ENCODE measurements around the gene CTNNA1. TPM values are rescaled to one million over a fixed set of nuclear protein-coding genes. Genes with fewer than 3 reads are reported as not detected.
"Not testable (repeated sequence)": the region's sequence is repeated elsewhere in the genome, so short reads cannot be mapped to it uniquely, and the experiment has no call there.

The CTNNA1 gene
- total and polyA plus RNA-seq, 5 donors, result 163 to 360 (median 289) TPM

GRCh38 chr5:138724470-138725146, 28.6 kb upstream of the CTNNA1 start:
- no peaks in the 10 kb centered on the region for H3K9me3 ChIP-seq (ENCODE audit: control insufficient read depth, low read length)
- peaks cover 6% of the 10 kb centered on the region for H3K4me1 ChIP-seq (ENCODE audit: control insufficient read depth, insufficient read depth, low read length)
- intact Hi-C loops (cut with DNase I), result no loop called here
- DNase-seq, result peak in 2 of 3 donors; percentile 58 to 67
- WGBS, result 74% methylated on average over 5 of the region's 5 CpGs
- no peak overlapping the region for H3K4me3 ChIP-seq (ENCODE audit: low read length)
- no peak overlapping the region for H3K27ac ChIP-seq (ENCODE audit: low read length)
- no peaks in the 10 kb centered on the region for H3K27me3 ChIP-seq (ENCODE audit: control insufficient read depth, insufficient read depth)
- ATAC-seq, result peak; percentile 52 to 62

DNA sequence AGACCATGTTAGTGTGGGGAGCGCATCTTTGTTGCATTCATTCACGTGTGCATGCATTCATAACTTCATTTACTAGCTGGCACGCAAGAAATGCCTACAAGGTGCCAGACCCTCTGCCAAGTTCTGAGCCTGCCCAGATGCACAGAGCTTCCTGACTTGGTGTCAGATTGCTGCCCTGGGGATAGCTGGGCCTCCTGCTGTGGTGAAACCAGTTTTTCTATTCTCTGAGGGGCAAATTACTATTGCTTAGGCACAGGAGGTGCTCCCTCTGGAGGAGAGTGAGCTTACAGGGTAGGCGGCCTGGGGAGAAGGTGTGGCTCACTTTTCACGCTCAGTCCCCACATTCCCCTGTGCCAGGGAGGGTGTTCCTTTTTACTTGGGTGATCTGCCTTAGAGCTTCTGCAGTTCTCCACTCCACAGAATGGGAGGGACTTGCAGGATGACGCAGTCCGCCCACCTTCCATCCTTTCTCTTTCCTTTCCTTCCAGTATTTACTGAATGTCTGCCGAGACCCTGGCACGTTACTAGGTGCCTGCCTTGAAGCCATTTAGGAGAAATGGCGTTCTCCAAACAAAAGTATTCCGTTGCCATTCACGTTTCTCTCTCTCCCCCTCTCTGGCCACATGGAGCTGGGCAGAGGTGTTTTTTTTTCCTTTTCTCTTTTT, 27.9 kb upstream of the CTNNA1 start:
- H3K4me1 ChIP-seq (ENCODE audit: control insufficient read depth, insufficient read depth, low read length), result peaks cover 6% of the 10 kb centered on the region
- peak overlapping the region; percentile 63 for H3K27ac ChIP-seq (ENCODE audit: low read length)
- 67% methylated on average over 12 of the region's 12 CpGs for WGBS
- DNase-seq, result peak; percentile 29 to 75 (median 62)
- peak; percentile 83 to 85 for ATAC-seq
- H3K9me3 ChIP-seq (ENCODE audit: control insufficient read depth, low read length), result no peaks in the 10 kb centered on the region
- no peaks in the 10 kb centered on the region for H3K27me3 ChIP-seq (ENCODE audit: control insufficient read depth, insufficient read depth)
- no peak overlapping the region for H3K4me3 ChIP-seq (ENCODE audit: low read length)
- intact Hi-C loops (cut with DNase I), result no loop called here

DNA sequence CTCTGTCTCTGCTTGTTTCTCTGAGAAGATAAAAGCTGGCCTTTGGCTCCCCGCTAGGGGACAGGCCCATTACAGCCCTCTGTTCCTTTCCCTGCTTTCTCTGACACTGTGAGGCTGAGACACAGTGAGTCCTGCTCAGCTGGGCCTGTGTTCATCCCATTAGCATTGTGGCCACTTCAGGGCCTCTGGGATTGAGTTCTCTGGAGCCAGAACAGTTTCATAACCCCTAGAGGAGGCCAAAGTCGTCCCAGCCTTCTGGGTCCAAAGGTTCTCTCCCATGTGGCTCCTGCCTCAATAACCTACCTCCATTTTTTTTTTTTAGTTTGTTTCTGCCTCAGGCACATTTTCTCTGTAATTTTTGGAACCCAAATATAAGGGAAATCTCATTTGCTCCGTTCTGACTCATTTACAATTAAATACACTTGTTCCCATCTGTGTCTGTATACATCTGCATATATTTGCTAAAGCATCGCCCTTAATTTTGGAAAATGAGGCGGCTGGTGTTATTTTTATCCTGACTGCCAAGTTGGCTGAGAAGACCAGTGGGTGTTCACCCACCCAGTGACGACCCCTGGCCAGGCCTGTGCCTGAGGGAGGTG, 27.3 kb upstream of the CTNNA1 start:
- ATAC-seq (peak; percentile 67 to 76), DNase-seq (peak in 1 of 3 donors; percentile 55)
- 67% methylated on average over 6 of the region's 6 CpGs for WGBS
- intact Hi-C loops (cut with DNase I), result no loop called here
- Histone ChIP-seq H3K27ac (ENCODE audit: low read length) (peak overlapping the region; percentile 12), H3K9me3 (ENCODE audit: control insufficient read depth, low read length) (no peaks in the 10 kb centered on the region), H3K4me1 (ENCODE audit: control insufficient read depth, insufficient read depth, low read length) (peaks cover 6% of the 10 kb centered on the region), H3K4me3 (ENCODE audit: low read length) (no peak overlapping the region), H3K27me3 (ENCODE audit: control insufficient read depth, insufficient read depth) (no peaks in the 10 kb centered on the region)

DNA sequence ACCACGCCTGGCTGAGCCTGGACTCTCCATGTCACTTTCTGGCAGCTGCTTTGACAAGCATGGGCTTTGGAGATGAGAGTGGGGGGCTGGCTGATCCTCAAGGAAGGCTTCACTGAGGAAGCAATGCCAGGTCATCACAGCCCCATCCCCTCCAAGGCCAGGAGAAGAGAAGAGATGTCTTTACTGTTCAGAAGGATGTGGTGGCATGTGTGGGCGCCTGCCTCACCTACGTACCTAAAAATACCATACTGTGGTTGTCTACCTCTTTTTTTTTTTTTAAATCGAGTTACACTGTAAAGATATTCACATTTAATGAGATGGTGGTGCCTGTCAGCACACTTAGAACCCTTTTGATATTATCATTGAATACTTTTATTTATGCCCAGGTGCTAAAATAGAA, 26.4 kb upstream of the CTNNA1 start:
- peaks cover 6% of the 10 kb centered on the region for H3K4me1 ChIP-seq (ENCODE audit: control insufficient read depth, insufficient read depth, low read length)
- H3K4me3 ChIP-seq (ENCODE audit: low read length), result no peak overlapping the region
- no peak for DNase-seq
- no peak overlapping the region for H3K27ac ChIP-seq (ENCODE audit: low read length)
- no peak for ATAC-seq
- H3K27me3 ChIP-seq (ENCODE audit: control insufficient read depth, insufficient read depth), result no peaks in the 10 kb centered on the region
- 85% methylated on average over 4 of the region's 4 CpGs for WGBS
- intact Hi-C loops (cut with DNase I), result no loop called here
- no peaks in the 10 kb centered on the region for H3K9me3 ChIP-seq (ENCODE audit: control insufficient read depth, low read length)

DNA sequence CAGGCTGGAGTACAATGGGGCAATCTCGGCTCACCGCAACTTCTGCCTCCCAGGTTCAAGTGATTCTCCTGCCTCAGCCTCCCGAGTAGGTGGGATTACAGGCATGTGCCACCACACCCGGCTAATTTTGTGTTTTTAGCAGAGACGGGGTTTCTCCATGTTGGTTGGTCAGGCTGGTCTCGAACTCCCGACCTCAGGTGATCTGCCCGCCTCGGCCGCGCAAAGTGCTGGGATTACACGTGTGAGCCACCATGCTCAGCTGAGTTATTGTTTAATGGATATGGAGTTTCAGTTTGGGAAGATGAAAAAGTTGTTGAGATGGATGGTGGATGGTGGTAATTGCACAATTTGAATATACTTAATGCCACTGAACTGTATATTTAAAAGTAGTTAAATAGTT, 22.7 kb upstream of the CTNNA1 start:
- H3K4me3 ChIP-seq (ENCODE audit: low read length); H3K9me3 ChIP-seq (ENCODE audit: control insufficient read depth, low read length); DNase-seq; H3K4me1 ChIP-seq (ENCODE audit: control insufficient read depth, insufficient read depth, low read length); intact Hi-C loops (cut with DNase I); H3K27me3 ChIP-seq (ENCODE audit: control insufficient read depth, insufficient read depth); ATAC-seq; H3K27ac ChIP-seq (ENCODE audit: low read length): not testable (repeated sequence)
- WGBS, result 97% methylated on average over 12 of the region's 12 CpGs

- Histone ChIP-seq H3K27ac (ENCODE audit: low read length) (no peak overlapping the region), H3K27me3 (ENCODE audit: control insufficient read depth, insufficient read depth) (no peaks in the 10 kb centered on the region), H3K4me3 (ENCODE audit: low read length) (no peak overlapping the region), H3K9me3 (ENCODE audit: control insufficient read depth, low read length) (no peaks in the 10 kb centered on the region), H3K4me1 (ENCODE audit: control insufficient read depth, insufficient read depth, low read length) (no peaks in the 10 kb centered on the region)
- peak in 1 of 2 donors; percentile 33 for ATAC-seq
- DNase-seq, result no peak
- 55% methylated on average over 2 of the region's 2 CpGs for WGBS
- intact Hi-C loops (cut with DNase I), result no loop called here
These were observed 20.8 kb upstream of the CTNNA1 start for GRCh38 chr5:138732466-138732865.

- WGBS, result 86% methylated on average over 4 of the region's 4 CpGs
- Histone ChIP-seq H3K4me1 (ENCODE audit: control insufficient read depth, insufficient read depth, low read length) (no peaks in the 10 kb centered on the region), H3K27me3 (ENCODE audit: control insufficient read depth, insufficient read depth) (no peaks in the 10 kb centered on the region), H3K4me3 (ENCODE audit: low read length) (no peak overlapping the region), H3K27ac (ENCODE audit: low read length) (no peak overlapping the region), H3K9me3 (ENCODE audit: control insufficient read depth, low read length) (no peaks in the 10 kb centered on the region)
- ATAC-seq, result no peak
- intact Hi-C loops (cut with DNase I), result no loop called here
- no peak for DNase-seq
These were observed 20.3 kb upstream of the CTNNA1 start for GRCh38 chr5:138732933-138733332.

DNA sequence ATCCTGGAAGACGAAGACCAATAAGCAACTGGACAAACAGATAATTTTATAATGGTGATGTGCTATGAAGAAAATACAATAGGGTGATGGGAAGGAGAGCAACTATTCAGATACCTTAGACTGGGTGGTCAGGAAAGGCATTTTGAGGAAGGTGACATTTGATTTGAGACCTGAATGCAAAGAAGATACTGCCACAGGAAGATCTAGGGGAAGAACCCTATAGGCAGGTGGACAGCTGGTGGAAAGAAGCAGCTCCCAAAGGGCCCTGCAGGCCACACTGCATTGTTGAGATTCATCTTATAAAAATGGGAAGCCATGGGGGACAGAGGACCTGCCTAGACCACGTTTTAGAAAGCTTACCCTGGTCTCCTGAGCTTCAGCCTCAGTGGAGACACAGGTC, 19.7 kb upstream of the CTNNA1 start:
- Histone ChIP-seq H3K27me3 (ENCODE audit: control insufficient read depth, insufficient read depth) (no peaks in the 10 kb centered on the region), H3K9me3 (ENCODE audit: control insufficient read depth, low read length) (no peaks in the 10 kb centered on the region), H3K27ac (ENCODE audit: low read length) (no peak overlapping the region), H3K4me1 (ENCODE audit: control insufficient read depth, insufficient read depth, low read length) (no peaks in the 10 kb centered on the region), H3K4me3 (ENCODE audit: low read length) (no peak overlapping the region)
- no peak for DNase-seq
- ATAC-seq, result no peak
- 75% methylated on average over 2 of the region's 2 CpGs for WGBS
- intact Hi-C loops (cut with DNase I), result no loop called here

DNA sequence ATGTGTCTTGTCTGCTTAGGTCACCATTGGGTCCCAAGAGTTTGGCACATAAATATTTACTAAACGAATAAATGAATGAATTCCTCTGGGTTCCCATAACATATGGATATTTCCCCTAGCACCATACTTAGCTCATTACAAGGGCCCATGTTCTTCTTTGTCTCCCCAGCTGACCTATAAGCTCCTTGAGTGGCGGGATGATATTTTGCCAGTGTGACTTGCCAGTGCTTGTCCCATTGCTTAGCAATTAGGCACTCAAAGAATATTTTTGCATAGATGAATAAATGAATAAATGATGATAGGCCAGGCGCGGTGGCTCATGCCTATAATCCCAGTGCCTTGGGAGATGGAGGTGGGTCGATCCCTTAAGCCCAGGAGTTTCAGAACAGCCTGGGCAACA, 16.9 kb upstream of the CTNNA1 start:
- Histone ChIP-seq H3K27ac (ENCODE audit: low read length) (no peak overlapping the region), H3K27me3 (ENCODE audit: control insufficient read depth, insufficient read depth) (no peaks in the 10 kb centered on the region), H3K4me1 (ENCODE audit: control insufficient read depth, insufficient read depth, low read length) (no peaks in the 10 kb centered on the region), H3K9me3 (ENCODE audit: control insufficient read depth, low read length) (no peaks in the 10 kb centered on the region), H3K4me3 (ENCODE audit: low read length) (no peak overlapping the region)
- DNase-seq, result no peak
- intact Hi-C loops (cut with DNase I), result no loop called here
- ATAC-seq, result no peak
- 97% methylated on average over 5 of the region's 5 CpGs for WGBS

GRCh38 chr5:138737494-138738265, 15.5 kb upstream of the CTNNA1 start:
- no peaks in the 10 kb centered on the region for H3K9me3 ChIP-seq (ENCODE audit: control insufficient read depth, low read length)
- no peak overlapping the region for H3K4me3 ChIP-seq (ENCODE audit: low read length)
- H3K27ac ChIP-seq (ENCODE audit: low read length), result no peak overlapping the region
- H3K4me1 ChIP-seq (ENCODE audit: control insufficient read depth, insufficient read depth, low read length), result no peaks in the 10 kb centered on the region
- no peak for ATAC-seq
- WGBS, result 92% methylated on average over 2 of the region's 2 CpGs
- DNase-seq, result no peak
- H3K27me3 ChIP-seq (ENCODE audit: control insufficient read depth, insufficient read depth), result no peaks in the 10 kb centered on the region
- intact Hi-C loops (cut with DNase I), result no loop called here

- Histone ChIP-seq H3K4me1 (ENCODE audit: control insufficient read depth, insufficient read depth, low read length) (no peaks in the 10 kb centered on the region), H3K4me3 (ENCODE audit: low read length) (no peak overlapping the region), H3K9me3 (ENCODE audit: control insufficient read depth, low read length) (no peaks in the 10 kb centered on the region), H3K27me3 (ENCODE audit: control insufficient read depth, insufficient read depth) (no peaks in the 10 kb centered on the region), H3K27ac (ENCODE audit: low read length) (no peak overlapping the region)
- WGBS, result 79% methylated on average over 4 of the region's 4 CpGs
- ATAC-seq (no peak), DNase-seq (no peak)
- intact Hi-C loops (cut with DNase I), result no loop called here
These were observed 14.8 kb upstream of the CTNNA1 start for GRCh38 chr5:138738399-138738798.
